ENCODE measurements around the gene PREX1.

GRCh38 chr20:48615871-48616270 lies 211.9 kb downstream of the PREX1 start:
- TF ChIP-seq POLR2A (IDR thresholded peaks at IDR 0.05; ENCODE audit: low read depth, low read length) (no peak), CTCF (conservative IDR thresholded peaks at IDR 0.05; ENCODE audit: low read depth, low read length) (no peak), ELK1 (IDR thresholded peaks at IDR 0.05; ENCODE audit: borderline replicate concordance, low read depth, low read length) (no peak), BHLHE40 (IDR thresholded peaks at IDR 0.05; ENCODE audit: low read depth, low read length) (no peak), USF2 (IDR thresholded peaks at IDR 0.05; ENCODE audit: low read depth, low read length) (no peak), RFX5 (IDR thresholded peaks at IDR 0.05; ENCODE audit: low read depth, low read length) (no peak), MXI1 (IDR thresholded peaks at IDR 0.05; ENCODE audit: borderline replicate concordance, low read depth, low read length) (no peak)
